G401 (cell line): ENCODE measurements around the gene LRRC61. TPM values are rescaled to one million over a fixed set of nuclear protein-coding genes. Genes with fewer than 3 reads are reported as not detected.

Experiments used
- DNase-seq: peaks from one replicate; pipeline ENCODE4 v3.0.0-alpha.2; 2015; ENCODE audit warnings: low spot score
- in situ Hi-C: cut with HindIII; loops from 2 replicates; pipeline ENCODE4 v1.10.0; 2016; ENCODE audit warnings: low sequenced_read_pairs, mixed read lengths
- total RNA-seq: library from RNA; depleted of rRNA; stranded (reverse); fragments of >200 nt; shearing (Covaris generic); gene quantifications from 2 replicates; pipeline ENCODE4 v1.2.3, GENCODE V29; 2014

LRRC61 gene
- total RNA-seq, 1 experiment from 2014 or later: not detected

DNA sequence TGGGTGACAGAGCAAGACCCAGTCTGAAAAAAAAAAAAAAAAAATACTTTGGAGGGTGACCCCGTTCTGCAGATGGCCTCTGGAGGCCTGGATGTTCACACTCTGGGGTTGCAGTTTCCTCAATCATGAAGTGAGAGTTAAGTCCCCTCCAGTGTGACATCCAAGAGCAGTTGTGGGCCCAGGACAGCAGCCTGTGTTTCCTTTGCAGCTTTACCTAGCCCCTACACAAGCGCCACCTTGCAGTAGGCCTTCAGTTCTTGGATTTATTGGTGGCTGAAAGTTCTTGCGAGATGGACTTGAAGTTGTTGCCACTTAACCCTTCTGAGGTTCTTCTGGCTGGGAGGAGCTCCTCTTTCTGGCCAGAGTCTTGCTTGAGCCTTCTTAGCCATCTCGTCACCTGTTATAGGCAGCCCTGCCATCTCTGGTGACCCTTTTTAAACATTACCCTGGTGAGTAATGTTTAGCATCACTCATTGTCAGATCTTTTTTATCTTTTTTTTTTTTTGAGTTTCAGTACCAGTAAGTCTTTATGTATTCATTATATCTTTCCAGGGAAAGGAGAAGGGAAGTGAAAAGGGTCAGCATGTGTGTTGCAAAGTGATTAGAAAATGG is 3.6 kb downstream of the LRRC61 start:
- DNase-seq: no peak
- in situ Hi-C loops: no loop called here

DNA sequence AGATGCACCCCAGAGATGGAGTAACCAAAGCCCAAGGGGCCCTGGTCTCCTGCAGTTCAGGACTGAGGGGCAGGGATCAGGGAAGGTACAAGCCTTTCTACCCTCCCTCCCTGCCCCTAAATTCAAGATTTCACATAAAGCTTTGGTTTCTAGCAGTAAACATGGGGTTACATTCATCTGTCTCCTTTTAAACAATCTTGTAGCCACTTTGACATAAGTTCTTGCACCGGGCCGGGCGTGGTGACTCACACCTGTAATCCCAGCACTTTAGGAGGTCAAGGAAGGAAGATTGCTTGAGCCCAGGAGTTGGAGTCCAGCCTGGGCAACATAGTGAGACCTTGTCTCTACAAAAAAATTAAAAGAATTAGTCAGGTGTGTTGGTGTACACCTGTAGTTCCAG is 4.2 kb downstream of the LRRC61 start:
- in situ Hi-C loops: no loop called here

GRCh38 chr7:150329331-150330120 is 6.4 kb downstream of the LRRC61 start:
- DNase-seq: no peak
- in situ Hi-C loops: no loop called here

More for the DNA sequence above, 4.2 kb downstream of the LRRC61 start:
- no peak for DNase-seq

GRCh38 chr7:150330211-150330885 is 7.2 kb downstream of the LRRC61 start:
- in situ Hi-C loops: no loop called here
- no peak for DNase-seq

GRCh38 chr7:150332852-150333635 is 9.9 kb downstream of the LRRC61 start:
- no peak for DNase-seq
- in situ Hi-C loops: no loop called here

- in situ Hi-C loops: no loop called here
- DNase-seq: no peak
Observed at GRCh38 chr7:150333659-150334058, 10.5 kb downstream of the LRRC61 start.

DNA sequence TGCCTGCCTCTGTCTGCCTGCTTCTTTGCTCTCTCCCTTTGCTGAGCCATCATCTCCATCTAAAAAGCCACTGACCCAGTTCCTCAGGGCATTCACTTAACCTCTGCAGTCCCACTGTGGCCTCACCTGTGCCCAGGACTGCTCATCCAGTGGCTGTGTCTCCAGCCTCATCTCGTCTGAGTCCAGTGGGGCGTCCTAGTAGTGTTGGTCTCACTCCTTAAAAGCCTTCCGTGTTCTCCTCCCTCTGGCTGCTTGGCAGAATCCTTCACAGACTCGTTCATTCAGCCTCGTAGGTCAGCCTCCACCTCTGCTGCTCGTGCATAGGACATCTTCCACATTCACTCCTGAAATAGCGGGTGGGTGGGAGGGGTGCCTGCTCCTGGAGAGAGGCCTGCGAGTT is 11.0 kb downstream of the LRRC61 start:
- in situ Hi-C loops: no loop called here
- DNase-seq: no peak

GRCh38 chr7:150335108-150335773 is 12.1 kb downstream of the LRRC61 start:
- in situ Hi-C loops: no loop called here
- no peak for DNase-seq

DNA sequence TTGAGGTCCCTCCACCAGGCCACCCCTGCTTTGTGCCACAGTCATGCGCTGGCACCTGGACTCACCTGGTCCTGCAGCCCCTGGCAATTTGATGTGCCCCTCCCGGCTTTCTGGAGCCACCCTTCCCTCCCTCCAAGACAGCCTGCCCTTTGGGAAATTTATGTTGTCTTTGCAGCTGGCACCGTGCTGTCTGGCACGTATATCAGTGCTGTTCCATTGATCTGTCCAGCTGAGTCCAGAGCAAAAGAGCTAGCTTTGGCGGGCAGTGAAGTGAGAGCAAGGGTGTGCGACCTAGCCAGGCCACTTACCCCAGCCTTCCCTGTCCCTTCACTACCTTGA is 12.6 kb downstream of the LRRC61 start:
- no peak for DNase-seq
- in situ Hi-C loops: no loop called here

DNA sequence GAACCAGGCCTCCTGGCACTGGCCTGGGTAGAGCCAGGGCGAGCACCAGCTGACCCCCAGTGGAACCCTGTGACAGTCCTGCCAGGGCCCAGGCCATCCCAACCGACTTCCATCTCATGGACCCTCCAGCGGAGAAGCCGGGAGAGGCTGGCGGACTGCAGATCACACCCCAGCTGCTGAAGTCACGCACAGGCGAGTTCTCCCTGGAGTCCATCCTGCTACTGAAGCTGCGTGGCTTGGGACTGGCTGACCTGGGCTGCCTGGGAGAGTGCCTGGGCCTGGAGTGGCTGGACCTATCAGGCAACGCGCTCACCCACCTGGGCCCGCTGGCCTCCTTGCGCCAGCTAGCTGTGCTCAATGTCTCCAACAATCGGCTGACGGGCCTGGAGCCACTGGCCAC is 13.6 kb downstream of the LRRC61 start:
- in situ Hi-C loops: no loop called here
- DNase-seq: no peak

DNA sequence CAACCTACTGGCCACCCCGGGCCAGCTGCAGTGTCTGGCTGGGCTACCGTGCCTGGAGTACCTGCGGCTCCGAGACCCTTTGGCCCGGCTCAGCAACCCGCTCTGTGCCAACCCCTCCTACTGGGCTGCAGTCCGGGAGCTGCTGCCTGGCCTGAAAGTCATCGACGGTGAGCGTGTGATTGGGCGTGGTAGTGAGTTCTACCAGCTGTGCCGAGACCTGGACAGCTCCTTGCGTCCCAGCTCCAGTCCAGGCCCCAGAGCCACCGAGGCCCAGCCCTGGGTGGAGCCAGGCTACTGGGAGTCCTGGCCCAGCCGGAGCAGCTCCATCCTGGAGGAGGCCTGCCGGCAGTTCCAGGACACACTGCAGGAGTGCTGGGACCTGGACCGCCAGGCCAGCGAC is 14.0 kb downstream of the LRRC61 start:
- in situ Hi-C loops: no loop called here

GRCh38 chr7:150337659-150338081 is 14.5 kb downstream of the LRRC61 start:
- no peak for DNase-seq
- in situ Hi-C loops: no loop called here

More for the DNA sequence above, 14.0 kb downstream of the LRRC61 start:
- no peak for DNase-seq

GRCh38 chr7:150338166-150338829 is 15.1 kb downstream of the LRRC61 start:
- in situ Hi-C loops: no loop called here

DNA sequence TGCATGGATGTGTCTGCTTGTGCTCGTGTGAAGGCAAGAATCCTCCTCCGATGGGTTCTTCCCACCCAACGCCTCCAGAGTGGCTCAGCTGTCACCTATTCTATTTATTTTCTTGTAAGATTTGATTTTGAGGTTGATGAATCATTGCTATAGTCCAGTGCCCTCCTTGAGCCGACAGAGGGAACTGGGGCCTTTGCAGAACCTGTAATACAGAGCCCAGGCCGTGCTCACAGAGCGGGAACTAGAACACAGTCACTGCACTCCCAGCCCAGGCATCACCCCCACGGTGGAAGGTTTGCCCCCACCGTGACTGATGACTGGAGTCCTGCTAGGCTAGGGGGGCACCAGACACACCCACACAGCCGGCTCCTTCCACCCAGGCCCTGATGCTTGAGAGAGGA is 16.3 kb downstream of the LRRC61 start:
- no peak for DNase-seq
- in situ Hi-C loops: no loop called here

More at GRCh38 chr7:150338166-150338829, 15.1 kb downstream of the LRRC61 start:
- DNase-seq: no peak

GRCh38 chr7:150340024-150340749 is 17.0 kb downstream of the LRRC61 start:
- in situ Hi-C loops: no loop called here
- no peak for DNase-seq

GRCh38 chr7:150340875-150341262 is 17.7 kb downstream of the LRRC61 start:
- no peak for DNase-seq
- in situ Hi-C loops: no loop called here

DNA sequence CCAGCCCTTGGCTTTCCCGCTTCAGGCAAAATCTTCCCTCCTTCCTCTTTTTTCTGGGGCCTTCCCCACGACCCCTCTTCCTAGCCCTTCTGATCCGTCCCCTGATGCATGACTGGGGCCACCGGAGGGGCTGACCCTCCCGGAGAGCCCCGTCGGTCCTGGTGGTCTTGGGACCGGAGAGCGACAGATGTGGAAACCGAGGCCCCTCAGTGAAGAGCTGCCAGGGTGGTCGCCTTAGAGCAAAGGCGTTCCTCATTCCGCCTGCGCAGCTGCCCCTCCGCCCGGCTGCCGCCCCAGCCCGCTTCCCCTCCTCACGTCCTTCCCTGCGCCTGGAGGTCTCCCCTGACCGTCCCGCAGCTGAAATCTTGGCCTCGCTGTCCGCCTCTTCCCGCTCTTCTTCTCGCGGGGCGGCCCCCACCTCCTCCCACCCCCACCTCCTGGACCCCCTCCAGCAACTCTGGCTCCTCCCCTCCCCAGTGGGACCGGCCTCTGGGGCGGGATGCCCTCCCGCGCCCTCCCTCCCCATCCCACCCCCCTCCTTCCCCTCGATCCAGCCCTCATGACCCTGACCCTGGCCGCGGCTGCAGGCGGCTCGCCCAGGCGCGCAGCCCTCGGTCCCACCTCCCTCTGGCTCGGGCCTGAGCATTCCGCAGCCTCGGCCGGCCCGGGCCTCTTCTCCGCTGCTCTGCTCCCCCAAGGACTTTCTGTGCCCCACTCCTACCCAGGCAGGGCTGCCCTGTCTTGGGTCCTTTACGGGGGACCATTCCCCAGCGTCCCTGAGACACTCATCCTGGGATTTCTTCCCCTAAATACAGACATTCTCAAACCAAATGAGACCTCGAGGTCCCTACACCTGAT is 18.3 kb downstream of the LRRC61 start, which contains the start of gene RARRES2:
TSS of gene RARRES2 (minus strand) at position 367 of the 858 bp plus-strand sequence. CDS start 1,020 bp downstream, outside the sequence.
- DNase-seq: no peak
- in situ Hi-C loops: no loop called here
